ENCODE data around the gene TGM4. TPM values are rescaled to one million over a fixed set of nuclear protein-coding genes. Genes with fewer than 3 reads are reported as not detected.
"Not testable (repeated sequence)": the region's sequence is repeated elsewhere in the genome, so short reads cannot be mapped to it uniquely, and the experiment has no call there.

TGM4 gene
- total RNA-seq: not detected in 2 replicates

DNA sequence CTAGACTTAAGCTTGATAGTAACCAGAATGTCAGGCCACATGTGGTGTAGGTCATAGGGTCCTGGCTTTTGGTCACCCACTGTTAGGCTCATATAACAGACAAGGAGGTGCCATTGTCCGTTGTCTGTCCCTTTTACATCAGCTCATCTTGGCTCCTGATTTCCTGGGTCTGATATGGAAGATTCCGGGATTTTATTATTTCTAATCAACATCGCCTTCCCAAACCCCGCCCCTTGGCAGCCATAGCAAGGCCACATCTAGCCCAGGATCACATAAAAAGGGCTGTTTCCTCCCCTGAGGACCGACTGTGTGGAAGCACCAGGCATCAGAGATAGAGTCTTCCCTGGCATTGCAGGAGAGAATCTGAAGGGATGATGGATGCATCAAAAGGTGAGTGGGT lies at the start of gene TGM4:
Gene TGM4 (plus strand): TSS at position 301 of the 400 bp plus-strand sequence. CDS start 71 bp downstream, at position 372.
- H3K4me3 Mint-ChIP-seq: no peak within 1 kb of the TSS
- no peaks in the 10 kb centered on the region for H3K9me3 Mint-ChIP-seq
- intact Hi-C loops (cut with micrococcal nuclease): no loop called here
- peaks cover 4% of the 10 kb centered on the region for H3K27me3 Mint-ChIP-seq
- H3K36me3 Mint-ChIP-seq (ENCODE audit: low read depth): no peaks in the 10 kb centered on the region
- no peak for DNase-seq
- H3K4me1 Mint-ChIP-seq: no peaks in the 10 kb centered on the region
- no peak within 1 kb of the TSS for H3K27ac Mint-ChIP-seq

DNA sequence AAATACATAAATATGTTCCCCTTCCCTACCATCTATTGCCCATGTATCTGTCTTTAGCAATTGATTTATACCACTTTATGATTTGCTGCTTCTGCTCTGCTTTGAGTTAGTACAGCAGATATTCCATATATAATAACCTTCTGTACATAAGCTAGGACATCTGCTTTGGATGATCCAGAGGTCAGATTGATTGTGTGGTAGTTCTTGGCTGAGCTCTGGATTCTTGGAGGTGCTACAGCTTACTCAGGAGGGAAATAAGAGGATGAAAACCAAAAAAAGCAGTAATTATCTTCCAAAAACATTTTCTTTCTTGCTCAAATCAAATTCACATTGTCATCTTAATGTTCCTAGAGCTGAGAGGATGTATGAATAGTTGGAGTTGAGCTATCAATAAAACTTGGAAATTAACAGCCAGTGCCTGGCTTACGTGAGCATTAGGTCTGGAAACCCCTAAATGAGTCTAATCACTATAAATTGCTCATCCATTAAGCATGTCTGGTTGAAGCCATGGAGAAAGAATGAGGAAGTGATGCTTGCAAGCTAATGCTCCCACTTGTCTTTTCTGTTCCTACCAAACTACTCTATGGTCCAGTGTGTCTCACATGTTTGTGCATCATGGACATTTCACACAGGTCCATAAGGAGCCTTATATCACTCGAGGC lies 49.0 kb upstream of the TGM4 start:
- Mint-ChIP-seq H3K36me3 (ENCODE audit: low read depth) (peaks cover 57% of the 10 kb centered on the region), H3K9me3 (peaks cover 5% of the 10 kb centered on the region), H3K27ac (no peak overlapping the region), H3K27me3 (no peaks in the 10 kb centered on the region), H3K4me3 (no peak overlapping the region), H3K4me1 (peaks cover 1% of the 10 kb centered on the region)
- no peak for DNase-seq
- intact Hi-C loops (cut with micrococcal nuclease): no loop called here

DNA sequence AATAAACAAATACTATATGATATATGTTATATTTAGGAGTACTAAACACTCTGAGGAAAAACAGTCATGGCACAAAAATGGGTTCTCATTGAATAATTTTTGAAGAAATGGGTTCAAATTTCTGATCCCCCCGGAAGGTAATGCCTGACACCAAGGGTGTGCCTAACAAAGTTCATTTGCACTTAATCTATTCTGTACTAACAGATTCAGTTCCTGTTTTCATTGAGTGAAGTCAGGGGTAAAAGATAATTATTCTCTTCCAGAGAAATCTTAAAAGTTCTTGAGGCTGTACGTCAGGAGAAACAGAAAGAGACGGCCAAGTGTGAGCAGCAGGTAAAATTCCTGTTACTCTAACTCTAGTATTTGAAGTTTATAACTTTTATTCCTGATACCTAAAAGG lies 47.2 kb upstream of the TGM4 start:
- peaks cover 9% of the 10 kb centered on the region for H3K9me3 Mint-ChIP-seq
- DNase-seq: no peak
- H3K4me1 Mint-ChIP-seq: peaks cover 1% of the 10 kb centered on the region
- H3K4me3 Mint-ChIP-seq: no peak overlapping the region
- no peak overlapping the region for H3K27ac Mint-ChIP-seq
- peaks cover 61% of the 10 kb centered on the region for H3K36me3 Mint-ChIP-seq (ENCODE audit: low read depth)
- intact Hi-C loops (cut with micrococcal nuclease): no loop called here
- no peaks in the 10 kb centered on the region for H3K27me3 Mint-ChIP-seq

DNA sequence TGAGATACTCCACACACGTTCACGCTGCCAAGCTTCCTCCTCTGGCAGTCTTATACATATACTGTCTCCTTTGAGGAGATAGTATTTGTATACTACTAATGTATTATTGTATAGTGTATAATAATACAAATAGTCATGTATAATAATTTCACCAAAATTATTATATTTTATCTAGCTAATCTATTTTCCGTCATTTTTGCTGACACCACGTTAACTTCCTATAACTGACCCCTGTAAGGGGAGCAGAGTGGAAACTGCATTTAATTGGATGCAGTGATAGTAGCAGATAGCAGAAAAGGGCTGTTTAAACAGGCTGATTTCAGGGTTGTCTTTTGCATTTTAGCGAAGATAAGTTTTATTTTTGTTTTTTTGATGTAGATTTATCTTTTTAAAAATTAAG lies 43.2 kb upstream of the TGM4 start:
- no peak for DNase-seq
- H3K4me3 Mint-ChIP-seq: no peak overlapping the region
- peaks cover 58% of the 10 kb centered on the region for H3K36me3 Mint-ChIP-seq (ENCODE audit: low read depth)
- H3K4me1 Mint-ChIP-seq: no peaks in the 10 kb centered on the region
- no peaks in the 10 kb centered on the region for H3K27me3 Mint-ChIP-seq
- intact Hi-C loops (cut with micrococcal nuclease): no loop called here
- H3K27ac Mint-ChIP-seq: no peak overlapping the region
- peaks cover 9% of the 10 kb centered on the region for H3K9me3 Mint-ChIP-seq

DNA sequence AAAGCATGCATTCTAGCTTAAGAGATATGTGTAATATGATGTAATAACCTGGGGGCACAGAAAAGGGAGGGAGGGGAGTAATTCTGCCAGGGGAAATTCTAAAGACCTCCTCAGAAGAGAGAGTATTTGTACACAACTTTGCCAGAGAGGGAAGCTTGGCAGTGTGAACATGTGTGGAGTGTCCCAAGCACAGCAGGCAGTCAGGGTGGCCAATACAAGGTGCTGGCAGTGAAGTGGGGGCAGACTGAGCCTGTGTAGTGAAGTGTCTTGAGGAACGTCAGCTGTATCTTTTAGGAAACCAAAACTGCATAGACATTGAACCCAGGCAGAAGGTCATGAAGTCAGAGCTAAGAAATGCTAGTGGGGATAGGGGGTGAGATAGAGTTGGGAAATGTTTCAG lies 42.4 kb upstream of the TGM4 start:
- Mint-ChIP-seq H3K4me3 (no peak overlapping the region), H3K27me3 (no peaks in the 10 kb centered on the region), H3K9me3 (peaks cover 16% of the 10 kb centered on the region), H3K27ac (peak overlapping the region; percentile 58), H3K36me3 (ENCODE audit: low read depth) (peaks cover 62% of the 10 kb centered on the region), H3K4me1 (no peaks in the 10 kb centered on the region)
- no peak for DNase-seq
- intact Hi-C loops (cut with micrococcal nuclease): no loop called here

DNA sequence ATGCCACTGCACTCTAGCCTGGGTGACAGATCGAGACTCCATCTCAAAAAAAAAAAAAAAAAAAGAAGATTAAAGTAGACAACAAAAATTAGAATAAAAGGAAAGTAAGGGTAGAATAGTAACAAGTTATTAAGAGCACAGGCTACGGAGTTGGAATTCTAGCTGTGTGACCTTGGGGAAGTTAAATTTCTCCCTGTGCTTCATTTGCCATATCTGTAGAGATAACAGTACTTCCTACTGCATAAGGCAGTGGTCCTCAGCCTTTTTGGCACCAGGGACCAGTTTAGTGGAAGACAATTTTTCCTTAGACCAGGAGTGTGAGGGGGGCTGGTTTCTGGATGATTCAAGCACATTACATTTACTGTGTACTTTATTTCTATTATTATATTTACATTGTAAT lies 41.4 kb upstream of the TGM4 start:
- Mint-ChIP-seq H3K36me3 (ENCODE audit: low read depth) (peaks cover 63% of the 10 kb centered on the region), H3K4me3 (no peak overlapping the region), H3K27me3 (no peaks in the 10 kb centered on the region), H3K4me1 (no peaks in the 10 kb centered on the region), H3K27ac (no peak overlapping the region), H3K9me3 (peaks cover 19% of the 10 kb centered on the region)
- intact Hi-C loops (cut with micrococcal nuclease): no loop called here
- DNase-seq: no peak

DNA sequence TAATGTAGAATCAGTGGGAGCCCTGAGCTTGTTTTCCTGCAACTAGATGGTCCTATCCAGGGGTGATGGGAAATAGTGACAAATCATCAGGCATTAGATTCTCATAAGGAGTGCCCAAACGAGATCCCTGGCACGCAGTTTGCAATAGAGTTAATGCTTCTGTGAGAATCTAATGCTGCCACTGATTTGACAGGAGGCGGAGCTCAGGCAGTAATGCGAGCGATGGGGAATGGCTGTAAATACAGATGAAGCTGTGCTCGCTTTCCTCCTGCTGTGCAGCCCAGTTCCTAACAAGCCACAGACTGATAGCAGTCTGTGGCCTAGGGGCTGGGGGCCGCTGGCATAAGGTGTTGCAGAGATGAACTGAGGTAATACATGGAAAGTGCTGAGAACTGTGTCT lies 41.0 kb upstream of the TGM4 start:
- Mint-ChIP-seq H3K27ac (no peak overlapping the region), H3K4me3 (no peak overlapping the region), H3K4me1 (no peaks in the 10 kb centered on the region), H3K36me3 (ENCODE audit: low read depth) (peaks cover 67% of the 10 kb centered on the region), H3K9me3 (peaks cover 22% of the 10 kb centered on the region), H3K27me3 (no peaks in the 10 kb centered on the region)
- no peak for DNase-seq
- intact Hi-C loops (cut with micrococcal nuclease): no loop called here

DNA sequence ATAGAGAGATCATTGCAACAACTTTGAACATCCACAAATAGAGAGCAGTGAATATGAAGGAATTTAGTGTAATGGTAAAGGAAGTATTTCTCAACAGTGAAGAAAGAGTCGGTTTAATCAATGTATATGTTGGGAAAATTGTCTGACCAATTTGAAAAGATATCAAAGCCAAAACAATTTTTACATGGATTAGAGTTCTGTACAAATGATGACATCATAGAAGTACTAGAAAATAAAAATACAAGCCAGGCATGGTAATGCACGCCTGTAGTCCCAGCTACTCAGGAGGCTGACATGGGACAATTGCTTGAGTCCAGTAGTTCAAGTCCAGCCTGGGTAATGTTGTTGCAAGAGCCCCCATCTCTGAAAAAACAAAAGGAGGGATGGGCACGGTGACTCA lies 38.7 kb upstream of the TGM4 start:
- Mint-ChIP-seq H3K27ac (no peak overlapping the region), H3K36me3 (ENCODE audit: low read depth) (peaks cover 69% of the 10 kb centered on the region), H3K4me3 (no peak overlapping the region), H3K9me3 (peaks cover 24% of the 10 kb centered on the region), H3K4me1 (no peaks in the 10 kb centered on the region), H3K27me3 (no peaks in the 10 kb centered on the region)
- DNase-seq: no peak
- intact Hi-C loops (cut with micrococcal nuclease): no loop called here

DNA sequence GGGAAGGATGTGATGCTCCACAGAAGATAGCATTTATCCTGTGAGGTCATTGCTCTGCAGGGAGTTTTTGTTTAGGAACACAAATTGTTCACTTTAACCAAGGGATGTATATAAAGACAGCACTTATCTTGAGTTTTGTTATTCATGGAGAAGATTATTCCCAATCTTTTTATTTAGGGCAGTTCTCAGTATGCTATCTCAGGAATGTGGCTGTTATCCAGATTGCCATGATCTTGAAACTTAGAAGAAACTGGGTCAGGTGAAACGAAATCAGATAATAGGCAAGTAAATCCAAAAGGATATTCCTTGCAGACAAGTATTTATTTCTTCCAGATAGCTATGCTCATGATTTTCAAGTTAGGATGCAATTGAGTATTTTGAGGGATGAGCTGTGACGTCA lies 32.0 kb upstream of the TGM4 start:
- no peak overlapping the region for H3K27ac Mint-ChIP-seq
- H3K36me3 Mint-ChIP-seq (ENCODE audit: low read depth): peaks cover 65% of the 10 kb centered on the region
- no peaks in the 10 kb centered on the region for H3K27me3 Mint-ChIP-seq
- no peak for DNase-seq
- H3K4me1 Mint-ChIP-seq: no peaks in the 10 kb centered on the region
- H3K4me3 Mint-ChIP-seq: no peak overlapping the region
- intact Hi-C loops (cut with micrococcal nuclease): no loop called here
- peaks cover 6% of the 10 kb centered on the region for H3K9me3 Mint-ChIP-seq

DNA sequence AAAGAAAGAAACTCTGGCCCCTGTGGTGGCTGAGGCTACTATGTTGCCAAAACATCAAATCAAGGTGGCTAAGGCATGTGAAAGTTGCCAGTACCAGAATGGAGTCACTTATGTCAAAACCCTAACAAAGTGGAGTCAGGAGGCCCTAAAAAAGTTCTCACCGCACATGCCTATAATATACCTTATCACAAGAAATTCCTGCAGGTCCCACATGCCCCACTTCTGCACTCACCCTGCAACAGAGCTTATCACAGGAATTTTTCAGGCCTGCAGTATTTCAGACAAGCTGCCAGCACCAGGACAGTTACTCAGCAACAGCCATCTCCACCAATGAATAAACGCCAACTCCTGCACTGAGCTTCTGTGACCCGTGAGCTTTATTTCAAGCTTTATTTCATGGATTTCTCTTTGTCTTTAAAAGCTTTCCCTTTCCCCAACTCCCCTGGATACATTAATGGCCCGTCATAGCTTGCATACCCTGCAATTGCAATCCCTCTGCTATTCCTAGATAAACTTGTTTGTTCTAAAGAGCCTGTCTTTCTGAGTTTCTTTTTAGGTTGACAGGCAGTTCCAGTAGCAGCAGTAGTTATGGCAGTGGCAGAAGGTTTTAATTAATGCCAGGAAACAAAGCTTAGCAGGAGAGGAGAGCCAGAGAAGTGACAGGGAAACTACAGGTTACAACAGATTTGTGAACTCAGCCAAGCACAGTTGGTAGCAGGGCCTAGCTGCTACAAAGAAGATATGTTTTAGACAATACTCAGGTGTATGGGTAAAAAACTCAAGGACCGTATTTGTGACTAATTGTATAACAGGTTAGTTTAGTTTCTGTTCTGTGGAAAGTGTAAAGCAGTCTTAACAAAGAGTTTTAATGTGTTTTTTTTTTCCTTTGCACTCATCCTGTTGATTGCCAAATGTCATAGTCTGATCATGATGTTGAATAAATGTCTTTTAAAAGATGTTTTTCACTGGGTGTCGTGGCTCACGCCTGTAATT lies 28.6 kb upstream of the TGM4 start:
- H3K27ac Mint-ChIP-seq: peak overlapping the region; percentile 41
- H3K27me3 Mint-ChIP-seq: no peaks in the 10 kb centered on the region
- no peaks in the 10 kb centered on the region for H3K9me3 Mint-ChIP-seq
- no peak for DNase-seq
- no peaks in the 10 kb centered on the region for H3K4me1 Mint-ChIP-seq
- intact Hi-C loops (cut with micrococcal nuclease): no loop called here
- H3K36me3 Mint-ChIP-seq (ENCODE audit: low read depth): peaks cover 49% of the 10 kb centered on the region
- H3K4me3 Mint-ChIP-seq: no peak overlapping the region

DNA sequence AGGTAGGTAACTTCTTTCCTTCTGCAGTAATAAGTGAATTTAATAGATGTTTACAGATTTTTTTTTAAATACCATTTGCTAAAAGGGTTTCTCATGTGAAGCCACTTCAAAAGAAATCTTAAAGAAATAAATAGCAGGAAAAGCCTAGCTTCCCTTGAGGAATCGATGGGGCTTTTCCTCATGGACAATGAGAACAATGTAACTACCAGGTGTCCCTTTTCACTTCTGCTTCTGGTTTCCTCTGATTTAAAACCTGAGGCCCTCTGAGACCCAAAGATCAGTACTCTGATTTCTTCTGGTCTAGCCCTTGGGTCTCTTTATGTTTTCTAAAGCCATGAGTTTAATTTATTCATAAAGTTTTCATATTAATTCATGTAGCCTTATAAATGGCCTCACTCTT lies 25.8 kb upstream of the TGM4 start:
- no peaks in the 10 kb centered on the region for H3K27me3 Mint-ChIP-seq
- peaks cover 52% of the 10 kb centered on the region for H3K36me3 Mint-ChIP-seq (ENCODE audit: low read depth)
- no peak overlapping the region for H3K4me3 Mint-ChIP-seq
- intact Hi-C loops (cut with micrococcal nuclease): no loop called here
- H3K4me1 Mint-ChIP-seq: no peaks in the 10 kb centered on the region
- H3K27ac Mint-ChIP-seq: no peak overlapping the region
- DNase-seq: no peak
- no peaks in the 10 kb centered on the region for H3K9me3 Mint-ChIP-seq

DNA sequence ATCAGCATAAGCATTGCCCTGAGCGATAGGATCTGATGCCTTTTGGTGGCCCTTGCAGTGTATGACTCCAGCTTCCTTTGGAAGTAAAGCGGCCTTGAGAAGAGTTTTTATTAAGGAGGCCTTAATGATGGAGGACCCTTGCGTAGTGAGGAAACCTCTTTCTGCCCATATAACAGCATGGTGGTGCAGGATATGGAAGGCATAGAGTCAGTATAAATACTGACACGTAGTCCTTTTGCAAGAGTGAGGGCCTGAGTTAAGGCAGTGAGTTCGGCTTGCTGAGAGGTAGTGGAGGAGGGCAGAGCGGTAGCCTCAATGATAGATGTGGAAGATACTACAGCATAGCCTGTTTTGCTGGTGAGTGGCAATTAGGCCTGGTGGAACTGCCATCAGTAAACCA lies 17.7 kb upstream of the TGM4 start:
- H3K27ac Mint-ChIP-seq; intact Hi-C loops (cut with micrococcal nuclease); H3K4me3 Mint-ChIP-seq; H3K27me3 Mint-ChIP-seq; H3K4me1 Mint-ChIP-seq; H3K9me3 Mint-ChIP-seq; DNase-seq: not testable (repeated sequence)
- peaks cover 18% of the 10 kb centered on the region for H3K36me3 Mint-ChIP-seq (ENCODE audit: low read depth)

DNA sequence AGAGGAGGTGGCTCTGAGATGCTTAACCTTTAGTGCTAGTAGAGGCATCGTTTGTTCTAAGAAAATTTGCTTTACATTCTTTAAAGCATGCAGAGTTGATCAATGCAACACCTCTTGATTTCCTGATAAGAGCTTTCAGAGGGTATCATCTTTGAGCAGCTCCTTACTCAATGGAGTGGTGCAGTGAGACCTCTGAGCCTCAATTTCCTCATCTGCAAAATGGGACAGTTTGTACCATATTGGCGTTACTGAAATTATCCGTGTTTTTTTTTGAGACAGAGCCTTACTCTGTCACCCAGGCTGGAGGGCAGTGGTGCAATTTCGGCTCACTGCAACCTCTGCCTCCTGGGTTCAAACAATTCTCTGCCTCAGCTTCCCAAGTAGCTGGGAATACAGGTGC lies 14.3 kb upstream of the TGM4 start:
- H3K27me3 Mint-ChIP-seq: no peaks in the 10 kb centered on the region
- no peak for DNase-seq
- peaks cover 20% of the 10 kb centered on the region for H3K4me1 Mint-ChIP-seq
- H3K36me3 Mint-ChIP-seq (ENCODE audit: low read depth): peaks cover 4% of the 10 kb centered on the region
- H3K4me3 Mint-ChIP-seq: no peak overlapping the region
- H3K9me3 Mint-ChIP-seq: no peaks in the 10 kb centered on the region
- no peak overlapping the region for H3K27ac Mint-ChIP-seq
- intact Hi-C loops (cut with micrococcal nuclease): loop anchor here (5.0 kb wide), 2 partner anchors 117 to 523 kb away; partner anchors contain the start of genes EXOSC7, TCAIM and ZDHHC3
